ENCODE measurements around the gene MS4A10. TPM values are rescaled to one million over a fixed set of nuclear protein-coding genes. Genes with fewer than 3 reads are reported as not detected.

MS4A10 gene
- total RNA-seq, 2 donors from 2014 or later = not detected

Other genes starting within 250 kb of the MS4A10 start
- gene MS4A8, start 85.7 kb upstream of the MS4A10 start, total RNA-seq = not detected
- not detected for gene MS4A18, start 60.6 kb upstream of the MS4A10 start, total RNA-seq
- not detected for gene MS4A15, start 28.5 kb upstream of the MS4A10 start, total RNA-seq
- 10 to 100 TPM; 25.9 to 85.7 TPM for gene CCDC86, start 56.8 kb downstream of the MS4A10 start, total RNA-seq
- under 1 TPM; 0.19 to 0.37 TPM for gene PTGDR2, start 70.6 kb downstream of the MS4A10 start, total RNA-seq
- under 1 TPM in 1 of 2 donors, not detected in 1; 0.16 TPM for gene ZP1, start 82.2 kb downstream of the MS4A10 start, total RNA-seq
- 100 to 1,000 TPM in 1 of 2 donors, 10 to 100 TPM in 1; 80.2 to 165 TPM for gene PRPF19, start 121.3 kb downstream of the MS4A10 start, total RNA-seq
- gene TMEM109, start 128.8 kb downstream of the MS4A10 start, total RNA-seq = 10 to 100 TPM; 42.8 to 99.7 TPM
- gene TMEM132A, start 139.1 kb downstream of the MS4A10 start, total RNA-seq = under 1 TPM in 1 of 2 donors, not detected in 1; 0.29 TPM
- gene SLC15A3, start 166.8 kb downstream of the MS4A10 start, total RNA-seq = 1 to 10 TPM; 1.0 to 1.3 TPM
- gene CD6, start 186.3 kb downstream of the MS4A10 start, total RNA-seq = 100 to 1,000 TPM; 254 to 438 TPM